NCI-H524 treated with DMSO at 0.1 percent for 48 hours (cell line): Measurements from ENCODE around the gene DYNC1I2.
"Not testable (repeated sequence)": the region's sequence is repeated elsewhere in the genome, so short reads cannot be mapped to it uniquely, and the experiment has no call there.

Experiments
- DNase-seq: peaks from one replicate; lab custom pipeline; 2025; lab: John Stamatoyannopoulos, UW

Gene DYNC1I2

DNA sequence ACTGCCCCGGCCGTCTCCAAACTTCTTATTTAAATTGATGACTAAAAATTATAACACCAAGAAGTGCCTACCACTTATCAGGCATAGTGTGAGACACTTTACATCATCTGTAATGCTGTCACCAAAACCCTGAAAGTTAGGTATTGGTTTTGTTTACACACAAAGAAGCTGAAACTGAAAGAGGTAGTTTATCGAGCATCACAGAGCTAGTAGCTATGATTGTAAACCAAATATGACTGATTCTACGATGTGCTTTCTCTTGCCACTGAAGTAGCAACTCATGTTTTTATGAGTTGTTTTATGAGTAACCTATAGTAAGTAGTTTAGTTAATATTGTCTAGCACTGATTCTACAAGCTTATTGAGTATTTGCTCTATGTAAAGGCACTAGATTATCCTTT is 31.5 kb downstream of the DYNC1I2 start:
- no peak for DNase-seq

DNA sequence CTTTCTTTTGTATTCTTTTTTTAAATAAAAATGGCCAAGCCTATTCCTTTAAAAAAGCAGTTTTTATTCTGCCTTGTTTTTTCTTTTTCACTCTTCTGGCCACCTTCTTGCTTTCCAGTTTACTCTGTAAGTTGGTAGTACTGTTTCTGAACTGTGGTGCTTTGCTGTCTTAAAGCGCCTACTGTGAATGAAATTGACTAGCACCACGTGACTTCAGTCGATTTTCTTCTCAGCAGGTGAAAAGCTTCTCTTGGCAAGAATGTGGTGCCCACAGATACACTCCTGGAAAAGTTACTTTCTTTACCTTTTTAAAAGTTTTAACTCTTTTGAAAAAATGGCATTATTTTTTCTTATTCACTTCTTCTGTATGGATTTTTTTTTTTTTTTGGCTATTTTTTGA is 32.4 kb downstream of the DYNC1I2 start:
- no peak for DNase-seq

DNA sequence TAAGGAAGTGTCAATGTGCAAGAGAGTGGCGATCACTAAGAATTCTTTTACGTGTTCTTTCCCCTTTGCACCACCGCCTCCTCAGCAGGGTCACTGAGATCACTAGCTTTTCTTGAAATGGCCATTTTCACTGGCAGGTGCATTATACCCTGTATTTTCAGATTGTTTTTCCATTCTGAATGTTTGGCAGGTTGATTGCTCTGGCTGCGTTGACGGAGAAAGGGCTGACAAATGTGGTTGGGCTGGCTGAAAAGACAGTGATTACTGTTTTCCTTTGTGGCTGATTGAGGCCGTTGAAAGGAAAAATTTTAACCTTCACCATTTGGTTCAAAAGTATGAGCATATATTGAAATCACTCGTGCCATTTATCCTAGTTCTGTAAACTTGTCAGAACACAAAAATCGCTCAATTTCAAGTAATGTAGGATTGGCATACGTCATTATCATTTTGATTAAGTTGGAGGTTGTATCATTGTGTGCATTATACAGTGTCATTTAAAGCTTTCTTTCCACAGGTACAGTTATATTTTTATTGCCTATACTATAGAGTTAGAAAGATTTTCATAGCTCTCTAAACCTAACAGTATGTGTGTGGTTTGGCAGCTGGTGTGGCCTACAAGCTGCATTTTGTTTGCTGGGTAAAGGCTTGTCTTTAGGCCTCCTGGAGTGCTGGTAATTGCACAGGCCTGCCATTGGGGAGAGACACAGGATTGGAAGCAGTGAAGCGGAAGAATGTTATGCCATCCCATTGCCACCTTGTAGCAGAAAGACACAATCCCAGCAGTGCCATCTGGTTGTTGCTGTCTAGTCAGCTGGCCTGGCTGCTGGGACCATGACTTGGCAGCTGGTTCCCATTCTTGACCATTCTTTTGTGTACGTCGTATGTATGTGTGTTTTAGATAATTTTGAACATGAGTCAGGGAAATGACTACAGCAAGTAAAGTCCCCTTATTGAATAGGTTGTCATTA is 36.7 kb downstream of the DYNC1I2 start:
- peak; percentile 94 for DNase-seq

DNA sequence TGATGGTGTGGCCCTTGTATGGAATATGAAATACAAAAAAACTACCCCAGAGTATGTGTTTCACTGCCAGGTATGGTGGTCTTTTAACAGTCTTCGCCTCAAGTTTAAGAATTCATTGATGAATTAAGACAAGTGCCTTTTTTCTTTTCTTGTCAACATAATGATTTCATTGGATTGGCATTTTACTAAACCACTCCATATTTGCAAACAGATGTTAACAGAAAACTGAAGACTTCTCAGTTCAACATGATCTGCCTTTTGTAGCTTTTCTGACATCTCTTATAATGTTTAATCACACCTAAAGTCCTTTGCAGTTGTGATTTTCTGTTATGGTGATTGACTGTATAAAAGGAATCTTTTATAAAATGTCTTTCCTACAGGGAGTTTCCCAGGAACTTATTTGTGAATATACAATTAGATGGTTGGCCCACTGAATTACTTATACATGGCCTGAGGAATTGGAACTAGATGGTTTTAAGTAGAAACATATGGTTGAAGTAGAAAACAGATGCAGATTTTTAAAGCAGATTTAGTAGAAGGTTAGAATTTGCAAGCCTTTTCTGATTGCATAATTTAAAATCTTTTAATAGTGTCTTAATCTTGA is 39.7 kb downstream of the DYNC1I2 start:
- DNase-seq: peak; percentile 85

DNA sequence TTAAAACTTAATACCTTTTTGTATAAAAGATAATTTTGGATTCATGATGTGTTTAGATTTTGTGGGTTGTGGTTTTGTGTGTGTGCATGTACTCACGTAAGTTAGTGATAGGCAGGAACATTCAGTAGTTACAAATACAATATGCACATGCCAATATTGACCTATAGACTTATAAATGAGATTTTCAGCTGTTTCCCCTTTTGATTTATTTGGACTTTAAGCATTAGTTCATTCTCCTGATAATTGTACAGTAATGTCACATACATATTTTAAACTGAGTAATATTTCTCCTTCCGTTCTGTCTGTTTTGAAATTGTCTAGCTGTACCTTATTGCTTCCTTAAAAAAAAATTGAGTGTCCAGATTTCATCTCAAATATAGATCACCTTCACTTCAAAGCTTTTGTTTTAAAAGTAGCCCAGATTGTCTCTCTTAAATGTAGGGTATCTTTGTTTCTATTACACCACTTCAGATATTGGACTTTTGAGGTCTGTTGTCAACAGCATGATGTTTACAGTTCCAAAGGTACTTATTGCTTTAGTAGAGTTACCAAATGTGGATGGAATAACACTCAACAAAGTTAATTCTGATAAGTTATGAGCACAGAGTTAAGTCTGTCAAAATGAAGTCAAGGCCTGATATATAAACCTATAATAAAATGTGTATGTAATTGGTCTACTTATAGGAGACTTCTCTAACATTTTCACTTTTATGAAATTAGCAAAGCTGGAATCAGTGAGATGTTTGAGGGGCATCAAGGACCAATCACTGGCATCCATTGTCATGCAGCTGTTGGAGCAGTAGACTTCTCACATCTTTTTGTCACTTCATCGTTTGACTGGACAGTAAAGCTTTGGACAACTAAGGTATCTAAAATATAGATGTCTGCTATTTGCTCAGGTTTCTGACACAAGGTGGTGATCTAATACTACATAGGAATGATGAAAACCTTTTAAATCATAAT is 42.0 kb downstream of the DYNC1I2 start:
- DNase-seq: no peak

DNA sequence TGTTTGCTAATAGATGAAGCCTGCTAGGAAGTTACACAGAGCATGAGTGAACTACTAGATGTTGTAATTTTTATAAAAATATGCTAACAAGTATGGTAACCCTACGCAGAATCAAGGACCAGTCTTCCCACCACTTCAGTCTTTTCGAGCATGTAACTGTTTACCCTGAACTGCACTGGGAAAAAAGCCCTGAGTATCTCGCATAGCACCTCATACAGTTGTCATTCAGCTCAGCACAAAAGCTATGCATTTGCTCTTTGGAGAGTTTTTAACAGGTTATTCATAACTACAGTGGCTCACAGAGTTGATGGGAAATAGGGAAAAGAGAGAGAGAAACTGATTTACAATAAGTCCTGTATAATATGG is 42.7 kb downstream of the DYNC1I2 start:
- DNase-seq: no peak

DNA sequence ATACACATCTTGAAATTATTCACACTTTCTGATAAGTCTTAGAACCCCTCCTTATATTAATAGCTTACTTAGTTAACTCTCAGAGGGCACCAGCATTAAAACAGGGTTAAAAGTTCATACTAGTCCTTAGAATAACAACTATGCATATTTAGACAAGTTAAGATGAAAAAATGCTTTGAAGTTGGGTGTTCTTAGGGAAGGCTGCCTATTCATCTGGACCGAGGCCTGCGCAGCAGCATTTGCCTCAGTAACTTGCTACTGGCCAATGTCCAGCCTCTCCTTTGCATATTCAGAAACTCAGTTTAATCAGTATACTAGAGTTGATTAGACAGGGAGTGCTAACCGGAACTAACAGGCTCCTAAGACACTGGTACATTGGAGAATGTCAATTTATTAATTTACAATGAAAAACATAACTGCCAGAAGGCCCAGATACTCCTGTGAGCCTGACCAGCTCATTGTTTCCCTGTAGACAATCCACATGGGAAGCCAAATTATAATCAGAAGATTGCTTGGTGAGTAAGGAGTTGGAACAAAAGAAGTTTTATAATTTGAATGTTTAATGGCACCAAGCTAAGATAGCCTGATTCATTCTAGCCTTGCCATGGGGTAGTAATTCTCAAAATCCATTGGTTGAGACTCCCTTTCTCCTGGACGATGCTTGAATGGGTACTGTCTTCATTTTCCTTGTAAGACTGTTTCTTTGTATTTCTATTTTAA is 48.9 kb downstream of the DYNC1I2 start:
- no peak for DNase-seq

DNA sequence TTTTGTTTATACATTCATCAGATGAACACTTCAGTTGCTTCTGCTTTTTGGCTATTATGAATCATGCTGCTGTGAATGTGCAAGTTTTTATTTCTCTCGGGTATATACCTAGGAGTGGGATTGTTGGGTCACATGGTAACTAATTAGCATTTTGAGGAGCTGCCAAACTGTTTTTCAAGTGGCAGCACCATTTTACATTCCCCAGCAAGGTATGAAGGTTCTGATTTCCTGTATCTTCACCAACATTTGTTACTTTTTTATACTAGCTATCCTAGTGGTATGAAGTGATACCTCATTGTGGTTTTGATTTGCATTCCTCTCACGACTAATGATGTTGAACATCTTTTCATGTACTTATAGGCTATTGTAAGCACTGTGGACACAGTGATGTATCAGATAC is 53.9 kb downstream of the DYNC1I2 start:
- DNase-seq: no peak

DNA sequence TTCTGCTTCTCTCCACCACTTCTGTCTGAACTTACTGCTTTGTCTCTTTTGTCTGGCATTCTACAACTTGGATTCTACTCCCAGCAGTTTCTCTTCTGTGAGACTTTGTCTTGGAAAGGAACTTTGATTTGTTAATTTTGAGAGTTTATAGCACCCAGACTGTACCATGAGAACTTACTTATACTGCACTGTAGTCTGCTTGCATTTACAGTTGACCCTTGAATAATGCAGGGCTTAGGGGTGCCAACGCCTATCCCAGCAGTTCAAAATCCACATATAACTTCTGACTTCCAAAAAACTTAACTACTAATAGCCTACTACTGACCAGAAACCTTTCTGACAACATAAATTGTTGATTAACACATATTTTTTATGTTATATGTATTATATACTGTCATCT is 55.5 kb downstream of the DYNC1I2 start:
- no peak for DNase-seq

DNA sequence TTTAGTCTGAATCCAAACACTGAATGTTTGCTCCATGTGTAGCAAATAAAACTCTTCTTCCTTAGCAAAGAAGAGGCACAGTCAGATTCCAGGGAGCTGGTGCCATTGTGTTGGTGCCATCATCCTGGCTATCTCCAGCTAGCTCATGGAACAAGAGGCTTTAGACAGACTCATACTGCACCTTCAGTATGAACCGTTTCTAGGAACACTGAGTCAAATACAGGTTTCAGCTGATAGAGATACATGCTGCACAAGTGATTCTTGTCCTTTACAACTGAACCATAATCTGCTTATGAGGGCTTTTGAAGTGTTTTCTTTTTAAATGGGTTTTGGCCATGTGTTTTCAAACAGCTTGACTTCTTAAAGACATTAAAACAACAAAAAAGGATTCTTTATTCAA is 57.9 kb downstream of the DYNC1I2 start:
- DNase-seq: no peak

DNA sequence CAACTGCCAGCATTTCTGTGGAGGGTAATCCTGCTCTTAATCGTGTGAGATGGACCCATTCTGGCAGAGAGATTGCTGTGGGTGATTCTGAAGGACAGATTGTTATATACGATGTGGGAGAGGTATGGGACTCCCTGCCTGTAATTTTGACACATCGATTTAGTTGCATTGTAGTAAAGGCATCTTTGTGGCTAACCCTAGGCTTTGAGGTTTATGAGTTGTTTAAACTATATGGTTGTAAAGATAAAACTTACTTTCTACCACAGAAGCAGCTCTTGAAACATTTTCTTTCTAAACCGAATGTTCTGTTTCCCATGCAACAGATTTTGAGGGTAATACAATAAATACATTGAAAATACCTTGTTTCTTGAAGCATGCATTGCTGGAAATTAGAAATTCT is 58.5 kb downstream of the DYNC1I2 start:
- DNase-seq: no peak

DNA sequence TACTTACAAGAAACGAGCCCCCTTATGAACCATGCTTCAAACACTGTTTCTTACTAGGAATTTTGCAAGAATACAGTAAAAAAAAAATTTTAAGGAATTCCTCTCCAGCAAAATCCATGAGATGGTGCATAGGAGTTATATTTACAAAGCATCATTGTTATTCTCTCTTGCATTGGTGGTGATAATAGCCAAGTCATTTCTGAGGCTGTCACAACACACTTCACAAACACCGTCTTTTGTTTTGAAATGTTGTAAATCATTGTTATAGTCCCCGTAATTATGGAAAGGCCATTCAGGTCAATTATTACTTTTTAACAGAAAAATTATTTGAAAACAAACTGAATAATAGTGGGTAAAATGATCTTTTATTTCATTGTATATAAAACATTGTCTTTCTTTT is 60.1 kb downstream of the DYNC1I2 start:
- no peak for DNase-seq

DNA sequence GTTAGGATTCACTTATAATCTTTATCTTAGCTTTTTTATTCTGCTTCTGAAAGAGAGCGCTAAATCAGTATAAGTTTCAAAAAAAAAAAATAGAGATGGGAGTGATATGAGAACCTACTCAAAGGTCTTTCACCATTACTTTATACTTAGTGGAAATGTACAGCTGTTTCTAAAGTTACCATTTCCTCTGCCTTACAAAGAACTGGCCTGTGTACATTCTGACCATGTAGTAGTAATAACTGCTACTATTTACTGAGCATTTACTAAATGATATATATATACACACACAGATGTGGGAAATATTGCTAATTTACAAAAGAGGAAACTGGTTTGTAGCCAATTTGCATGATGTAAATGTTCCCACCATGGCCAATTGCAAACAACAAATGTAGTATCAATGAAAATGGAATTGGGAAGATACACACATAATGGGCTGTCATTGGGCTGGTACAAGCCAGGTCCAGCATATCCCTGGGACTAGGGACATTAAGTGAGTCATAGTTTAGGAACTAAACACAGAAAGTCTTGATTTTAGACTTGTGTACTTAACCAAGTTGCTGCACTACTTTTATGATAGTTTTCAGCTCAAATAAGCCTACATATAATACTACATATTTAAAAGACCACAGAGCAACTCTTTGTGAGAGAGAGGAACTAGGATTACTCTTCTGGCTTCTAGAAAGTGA is 67.1 kb downstream of the DYNC1I2 start:
- no peak for DNase-seq

DNA sequence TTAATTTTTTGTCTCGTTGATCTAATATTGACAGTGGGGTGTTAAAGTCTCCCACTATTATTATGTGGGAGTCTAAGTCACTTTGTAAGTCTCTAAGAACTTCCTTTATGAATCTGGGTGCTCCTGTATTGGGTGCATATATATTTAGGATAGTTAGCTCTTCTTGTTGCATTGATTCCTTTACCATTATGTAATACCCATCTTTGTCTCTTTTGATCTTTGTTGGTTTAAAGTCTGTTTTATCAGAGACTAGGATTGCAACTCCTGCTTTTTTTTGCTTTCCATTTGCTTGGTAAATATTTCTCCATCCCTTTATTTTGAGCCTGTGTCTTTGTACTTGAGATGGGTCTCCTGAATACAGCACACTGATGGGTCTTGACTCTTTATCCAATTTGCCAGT is 71.5 kb downstream of the DYNC1I2 start:
- DNase-seq: not testable (repeated sequence)

DNA sequence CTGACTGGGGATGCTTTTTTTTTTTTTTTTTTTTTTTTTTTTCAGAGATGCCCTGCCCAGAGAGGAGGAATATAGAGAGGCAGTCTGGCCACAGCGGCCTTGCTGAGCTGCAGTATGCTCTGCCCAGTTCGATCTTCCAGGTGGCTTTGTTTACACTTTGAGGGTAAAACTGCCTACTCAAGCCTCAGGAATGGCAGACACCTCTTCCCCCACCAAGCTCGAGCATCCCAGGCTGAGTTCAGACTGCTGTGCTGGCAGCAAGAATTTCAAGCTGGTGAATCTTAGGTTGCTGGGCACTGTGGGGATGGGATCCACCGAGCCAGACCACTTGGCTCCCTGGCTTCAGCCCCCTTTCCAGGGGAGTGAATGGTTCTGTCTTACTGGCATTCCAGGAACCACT is 73.9 kb downstream of the DYNC1I2 start:
- not testable (repeated sequence) for DNase-seq

DNA sequence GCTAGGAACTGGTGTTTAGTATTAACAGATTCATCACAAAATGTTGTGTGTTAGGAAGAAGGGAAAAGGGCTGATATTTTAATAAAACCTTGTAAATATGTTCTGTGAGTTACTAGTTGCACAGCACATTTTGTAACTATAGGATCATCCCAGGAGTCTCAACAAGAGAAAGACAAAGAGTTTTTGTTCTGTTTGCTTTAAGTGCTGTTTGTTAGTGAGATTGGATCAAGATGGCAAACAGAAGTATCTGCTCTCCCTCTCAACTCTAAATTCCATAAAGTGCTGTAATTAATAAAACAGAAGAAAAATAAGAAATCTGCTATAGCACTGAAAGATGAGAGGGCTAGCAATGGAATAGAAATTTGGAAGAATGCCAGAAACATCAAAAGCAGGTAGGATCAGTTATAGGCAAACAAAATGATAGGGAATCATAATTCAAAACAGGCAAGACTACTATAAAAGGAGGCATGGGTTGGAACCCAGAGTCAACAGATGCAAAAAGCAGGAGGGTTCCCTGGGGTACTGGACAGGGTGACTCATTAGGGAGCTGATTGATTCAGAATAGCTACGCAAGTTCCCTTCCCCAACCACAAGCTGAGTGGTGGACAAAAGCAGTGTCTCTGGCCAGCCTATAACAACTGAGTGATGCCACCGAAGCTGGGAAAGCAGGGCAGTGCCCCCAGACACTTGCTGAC is 75.8 kb downstream of the DYNC1I2 start:
- DNase-seq: no peak

DNA sequence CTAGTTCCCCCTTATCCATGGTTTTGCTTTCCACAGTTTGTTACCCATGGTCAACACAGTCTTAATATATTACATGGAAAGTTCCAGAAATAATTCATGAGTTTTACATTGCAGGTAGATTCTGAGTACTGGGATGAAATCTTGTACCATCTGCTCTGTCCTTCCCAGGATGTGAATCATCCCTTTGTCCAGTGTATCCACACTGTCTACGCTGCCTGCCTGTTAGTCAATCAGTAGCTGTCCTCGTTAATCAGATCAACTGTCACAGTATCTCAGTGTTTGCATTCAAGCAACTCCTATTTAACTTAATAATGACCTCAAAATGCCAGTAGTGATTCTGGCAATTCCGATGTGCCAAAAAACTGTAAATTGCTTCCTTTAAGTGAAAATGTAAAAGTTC is 76.3 kb downstream of the DYNC1I2 start:
- DNase-seq: no peak

DNA sequence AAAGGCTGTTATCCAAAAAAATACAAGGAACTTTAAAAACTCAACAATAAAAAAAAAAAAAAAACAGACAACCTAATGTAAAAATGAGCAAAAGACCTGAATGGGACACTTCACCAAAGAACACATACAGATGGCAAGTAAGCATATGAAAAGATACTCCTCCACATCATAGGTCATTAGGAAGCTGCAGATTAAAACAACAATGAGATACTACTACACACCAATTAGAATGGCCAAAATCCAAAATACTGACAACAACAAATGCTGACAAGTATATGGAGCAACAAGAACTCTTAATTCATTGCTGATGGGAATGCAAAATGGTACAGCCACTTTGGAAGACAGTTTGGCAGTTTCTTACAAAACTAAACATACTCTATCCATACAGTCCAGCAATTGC is 84.2 kb downstream of the DYNC1I2 start:
- DNase-seq: no peak

DNA sequence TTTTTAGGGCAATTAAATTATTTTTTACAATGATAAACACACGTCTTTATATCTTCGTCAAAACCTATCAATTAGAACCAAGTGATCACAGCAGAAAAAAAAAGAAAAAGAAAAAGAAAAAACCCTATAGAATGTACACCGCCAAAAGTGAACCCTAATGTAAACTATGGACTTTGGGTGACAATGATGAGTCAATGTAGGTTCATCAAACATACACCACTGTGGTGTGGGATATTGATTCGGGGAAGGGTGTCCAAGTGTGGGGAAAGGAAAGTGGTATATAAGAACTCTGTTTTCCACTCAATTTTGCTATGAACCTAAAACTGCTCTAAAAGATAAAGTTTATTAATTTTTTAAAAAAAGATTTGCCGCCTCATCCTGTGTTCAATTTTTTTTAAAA is 85.1 kb downstream of the DYNC1I2 start:
- DNase-seq: no peak

DNA sequence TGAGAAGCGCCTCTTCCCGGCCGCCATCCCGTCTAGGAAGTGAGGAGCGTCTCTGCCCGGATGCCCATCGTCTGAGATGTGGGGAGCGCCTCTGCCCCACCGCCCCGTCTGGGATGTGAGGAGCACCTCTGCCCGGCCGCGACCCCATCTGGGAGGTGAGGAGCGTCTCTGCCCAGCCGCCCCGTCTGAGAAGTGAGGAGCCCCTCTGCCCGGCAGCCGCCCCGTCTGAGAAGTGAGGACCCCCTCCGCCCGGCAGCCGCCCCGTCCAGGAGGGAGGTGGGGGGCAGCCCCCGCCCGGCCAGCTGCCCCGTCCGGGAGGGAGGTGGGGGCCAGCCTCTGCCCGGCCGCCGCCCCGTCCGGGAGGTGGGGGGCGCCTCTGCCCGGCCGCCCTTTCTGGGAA is 87.3 kb downstream of the DYNC1I2 start:
- DNase-seq: not testable (repeated sequence)

DNA sequence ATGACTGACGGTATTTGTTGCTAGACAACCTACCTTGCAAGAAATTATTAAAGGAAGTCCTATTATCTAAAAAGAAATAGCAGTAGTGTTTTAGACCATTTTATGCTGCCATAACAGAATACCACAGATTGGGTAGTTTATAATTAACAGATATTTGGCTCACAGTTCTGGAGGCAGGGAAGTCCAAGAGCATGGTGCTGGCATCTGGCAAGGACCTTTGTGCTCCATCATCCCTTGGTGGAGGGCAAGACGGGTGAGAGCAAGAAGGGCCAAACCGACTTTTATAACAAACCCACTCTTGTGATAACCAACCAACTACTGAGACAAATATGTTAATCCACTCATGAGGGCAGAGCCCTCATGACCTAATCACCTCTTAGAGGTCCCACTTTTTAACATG is 91.2 kb downstream of the DYNC1I2 start:
- DNase-seq: no peak
